Measurements from ENCODE around the gene DTNA. TPM values are rescaled to one million over a fixed set of nuclear protein-coding genes. Genes with fewer than 3 reads are reported as not detected.

The DTNA gene
- total RNA-seq, 3 donors from 2014 or later (not counting 1 experiment from before 2014, with no cell fraction given) = 0.33 TPM; not detected in 2

- ATAC-seq (no peak), DNase-seq (no peak)
- Mint-ChIP-seq H3K4me1 (no peaks in the 10 kb centered on the region), H3K4me3 (no peak overlapping the region), H3K36me3 (no peaks in the 10 kb centered on the region), H3K9me3 (no peaks in the 10 kb centered on the region), H3K27me3 (ENCODE audit: low read depth in 2 of 2) (peaks cover 16 to 56% of the 10 kb centered on the region in 2 donors), H3K27ac (no peak overlapping the region)
- intact Hi-C loops (cut with micrococcal nuclease) = no loop called here
- TF ChIP-seq CTCF (IDR thresholded peaks at IDR 0.05) = no peak
- H3K27ac ChIP-seq (ENCODE audit: low read length) = no peak overlapping the region
- H3K36me3 ChIP-seq (ENCODE audit: control insufficient read depth, insufficient read depth, low read length) = no peaks in the 10 kb centered on the region
- 89% methylated on average over 2 of the region's 4 CpGs for WGBS (ENCODE audit: insufficient coverage)
- no peaks in the 10 kb centered on the region for H3K27me3 ChIP-seq (ENCODE audit: control insufficient read depth, insufficient read depth, low read length)
- no peaks in the 10 kb centered on the region for H3K4me1 ChIP-seq (ENCODE audit: control insufficient read depth, insufficient read depth, low read length)
- no peak overlapping the region for H3K4me3 ChIP-seq (ENCODE audit: low read length)
- H3K9me3 ChIP-seq (ENCODE audit: control insufficient read depth, insufficient read depth, low read length) = no peaks in the 10 kb centered on the region
Measured at GRCh38 chr18:34764451-34764850, 54.4 kb downstream of the DTNA start.

DNA sequence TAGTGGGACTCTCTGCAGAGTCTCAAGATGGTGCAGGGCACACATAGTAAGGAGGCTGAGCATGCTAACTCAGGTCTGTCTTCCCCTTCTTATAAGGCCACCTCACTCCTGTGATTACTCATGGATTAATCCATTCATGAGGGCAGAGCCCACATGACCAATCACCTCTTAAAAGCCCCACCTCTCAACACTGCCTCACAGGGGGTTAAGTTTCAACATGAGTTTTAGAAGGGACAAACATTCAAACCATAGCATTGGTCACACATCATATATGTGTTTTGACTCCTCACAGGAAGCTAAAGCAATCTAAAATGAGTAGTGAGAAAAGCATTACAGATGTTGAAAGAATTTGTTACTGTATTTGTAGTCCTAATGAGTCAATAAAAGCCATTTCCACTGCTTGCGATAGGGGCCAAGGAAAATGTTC, 57.5 kb downstream of the DTNA start:
- Mint-ChIP-seq H3K9me3 (no peaks in the 10 kb centered on the region), H3K4me3 (no peak overlapping the region), H3K27me3 (ENCODE audit: low read depth in 2 of 2) (peaks cover 4 to 43% of the 10 kb centered on the region in 2 donors), H3K4me1 (no peaks in the 10 kb centered on the region), H3K36me3 (no peaks in the 10 kb centered on the region), H3K27ac (no peak overlapping the region)
- no peak overlapping the region for H3K4me3 ChIP-seq (ENCODE audit: low read length)
- no peak for DNase-seq
- intact Hi-C loops (cut with micrococcal nuclease) = no loop called here
- no peak for TF ChIP-seq CTCF (IDR thresholded peaks at IDR 0.05)
- no peaks in the 10 kb centered on the region for H3K9me3 ChIP-seq (ENCODE audit: control insufficient read depth, insufficient read depth, low read length)
- H3K27ac ChIP-seq (ENCODE audit: low read length) = no peak overlapping the region
- H3K36me3 ChIP-seq (ENCODE audit: control insufficient read depth, insufficient read depth, low read length) = no peaks in the 10 kb centered on the region
- H3K27me3 ChIP-seq (ENCODE audit: control insufficient read depth, insufficient read depth, low read length) = no peaks in the 10 kb centered on the region
- WGBS (ENCODE audit: insufficient coverage) = 80% methylated on average over 1 of the region's 1 CpG
- no peak for ATAC-seq
- H3K4me1 ChIP-seq (ENCODE audit: control insufficient read depth, insufficient read depth, low read length) = no peaks in the 10 kb centered on the region

GRCh38 chr18:34771958-34772357, 61.9 kb downstream of the DTNA start:
- Mint-ChIP-seq H3K27me3 (ENCODE audit: low read depth in 2 of 2) (peaks cover 23 to 53% of the 10 kb centered on the region in 2 donors), H3K9me3 (no peaks in the 10 kb centered on the region), H3K36me3 (no peaks in the 10 kb centered on the region), H3K4me1 (no peaks in the 10 kb centered on the region), H3K27ac (no peak overlapping the region), H3K4me3 (no peak overlapping the region)
- intact Hi-C loops (cut with micrococcal nuclease) = no loop called here
- no peak for DNase-seq
- TF ChIP-seq CTCF (IDR thresholded peaks at IDR 0.05) = no peak
- no peak for ATAC-seq
- no peak overlapping the region for H3K27ac ChIP-seq (ENCODE audit: low read length)
- no peaks in the 10 kb centered on the region for H3K4me1 ChIP-seq (ENCODE audit: control insufficient read depth, insufficient read depth, low read length)
- no peaks in the 10 kb centered on the region for H3K36me3 ChIP-seq (ENCODE audit: control insufficient read depth, insufficient read depth, low read length)
- H3K4me3 ChIP-seq (ENCODE audit: low read length) = no peak overlapping the region
- no CpG with 5 or more reads among the region's 1 CpG for WGBS (ENCODE audit: insufficient coverage)
- no peaks in the 10 kb centered on the region for H3K27me3 ChIP-seq (ENCODE audit: control insufficient read depth, insufficient read depth, low read length)
- no peaks in the 10 kb centered on the region for H3K9me3 ChIP-seq (ENCODE audit: control insufficient read depth, insufficient read depth, low read length)

- Mint-ChIP-seq H3K4me1 (no peaks in the 10 kb centered on the region), H3K36me3 (no peaks in the 10 kb centered on the region), H3K27me3 (ENCODE audit: low read depth in 2 of 2) (peaks cover 24 to 57% of the 10 kb centered on the region in 2 donors), H3K9me3 (no peaks in the 10 kb centered on the region), H3K4me3 (no peak overlapping the region), H3K27ac (no peak overlapping the region)
- no peak for DNase-seq
- no peak for TF ChIP-seq CTCF (IDR thresholded peaks at IDR 0.05)
- no peaks in the 10 kb centered on the region for H3K4me1 ChIP-seq (ENCODE audit: control insufficient read depth, insufficient read depth, low read length)
- no peak for ATAC-seq
- 3% methylated on average over 2 of the region's 2 CpGs for WGBS (ENCODE audit: insufficient coverage)
- no peaks in the 10 kb centered on the region for H3K36me3 ChIP-seq (ENCODE audit: control insufficient read depth, insufficient read depth, low read length)
- no peak overlapping the region for H3K27ac ChIP-seq (ENCODE audit: low read length)
- H3K27me3 ChIP-seq (ENCODE audit: control insufficient read depth, insufficient read depth, low read length) = no peaks in the 10 kb centered on the region
- intact Hi-C loops (cut with micrococcal nuclease) = no loop called here
- H3K4me3 ChIP-seq (ENCODE audit: low read length) = no peak overlapping the region
- H3K9me3 ChIP-seq (ENCODE audit: control insufficient read depth, insufficient read depth, low read length) = no peaks in the 10 kb centered on the region
Measured at GRCh38 chr18:34772887-34773286, 62.8 kb downstream of the DTNA start.

Data from natural killer cell (primary cell).